ENCODE measurements around the gene PXT1. TPM values are rescaled to one million over a fixed set of nuclear protein-coding genes. Genes with fewer than 3 reads are reported as not detected.
A peak's percentile ranks its signal among the peaks of the same experiment; 100 is the strongest.

The PXT1 gene
- total RNA-seq, 2 donors from 2014 or later, result not detected

DNA sequence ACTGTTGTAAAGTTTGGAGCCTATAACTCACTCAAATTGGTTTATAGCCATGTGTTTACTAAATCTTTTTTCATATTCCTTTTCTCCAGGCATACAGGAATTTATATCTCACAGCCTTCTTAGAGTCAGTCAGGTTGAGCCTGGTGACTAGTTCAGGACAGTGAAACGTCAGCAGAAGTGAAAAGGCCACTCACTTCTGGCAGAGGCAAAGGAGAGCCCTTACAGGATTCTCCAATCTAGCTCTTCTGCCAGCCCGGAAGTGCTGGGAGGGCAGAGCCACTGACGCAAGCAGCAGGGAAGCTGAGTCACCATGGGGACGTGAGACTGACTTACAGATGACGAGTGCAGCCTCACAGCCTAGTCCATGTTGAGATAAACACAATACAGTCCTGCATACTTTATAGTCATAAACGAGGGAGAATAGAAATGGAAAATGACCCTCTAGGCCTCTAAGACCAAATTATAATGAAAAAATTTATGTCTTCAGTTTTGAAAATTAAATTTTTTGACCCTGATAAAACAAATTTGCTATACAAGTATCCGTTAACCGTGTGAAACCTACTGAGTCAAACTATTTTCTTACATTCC is 1.3 kb downstream of the PXT1 start:
- H3K36me3 ChIP-seq (replicated peaks in 1 of 2; ENCODE audit: insufficient read depth in 1 of 2, low read depth in 2 of 2), result no peaks in the 10 kb centered on the region
- H3K27me3 ChIP-seq, result no peaks in the 10 kb centered on the region
- no peak overlapping the region for H3K4me3 ChIP-seq
- 31 to 36% methylated on average over 8 of the region's 8 CpGs for WGBS, 2 donors
- H3K4me1 ChIP-seq, result peaks cover 34% of the 10 kb centered on the region
- peak overlapping the region; percentile 74 to 99 (median 96) for H3K27ac ChIP-seq
- no peaks in the 10 kb centered on the region for H3K9me3 ChIP-seq
- intact Hi-C loops (cut with DNase I), result no loop called here
- peak; percentile 85 for ATAC-seq
- DNase-seq, result peak; percentile 88 to 97 (median 93)
- TF ChIP-seq, protein P1, sequence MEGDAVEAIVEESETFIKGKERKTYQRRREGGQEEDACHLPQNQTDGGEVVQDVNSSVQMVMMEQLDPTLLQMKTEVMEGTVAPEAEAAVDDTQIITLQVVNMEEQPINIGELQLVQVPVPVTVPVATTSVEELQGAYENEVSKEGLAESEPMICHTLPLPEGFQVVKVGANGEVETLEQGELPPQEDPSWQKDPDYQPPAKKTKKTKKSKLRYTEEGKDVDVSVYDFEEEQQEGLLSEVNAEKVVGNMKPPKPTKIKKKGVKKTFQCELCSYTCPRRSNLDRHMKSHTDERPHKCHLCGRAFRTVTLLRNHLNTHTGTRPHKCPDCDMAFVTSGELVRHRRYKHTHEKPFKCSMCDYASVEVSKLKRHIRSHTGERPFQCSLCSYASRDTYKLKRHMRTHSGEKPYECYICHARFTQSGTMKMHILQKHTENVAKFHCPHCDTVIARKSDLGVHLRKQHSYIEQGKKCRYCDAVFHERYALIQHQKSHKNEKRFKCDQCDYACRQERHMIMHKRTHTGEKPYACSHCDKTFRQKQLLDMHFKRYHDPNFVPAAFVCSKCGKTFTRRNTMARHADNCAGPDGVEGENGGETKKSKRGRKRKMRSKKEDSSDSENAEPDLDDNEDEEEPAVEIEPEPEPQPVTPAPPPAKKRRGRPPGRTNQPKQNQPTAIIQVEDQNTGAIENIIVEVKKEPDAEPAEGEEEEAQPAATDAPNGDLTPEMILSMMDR (IDR thresholded peaks at IDR 0.05), result no peak
- peak in 2 of 3 donors; percentile 57 to 61 for TF ChIP-seq POLR2A (IDR thresholded peaks at IDR 0.05)

DNA sequence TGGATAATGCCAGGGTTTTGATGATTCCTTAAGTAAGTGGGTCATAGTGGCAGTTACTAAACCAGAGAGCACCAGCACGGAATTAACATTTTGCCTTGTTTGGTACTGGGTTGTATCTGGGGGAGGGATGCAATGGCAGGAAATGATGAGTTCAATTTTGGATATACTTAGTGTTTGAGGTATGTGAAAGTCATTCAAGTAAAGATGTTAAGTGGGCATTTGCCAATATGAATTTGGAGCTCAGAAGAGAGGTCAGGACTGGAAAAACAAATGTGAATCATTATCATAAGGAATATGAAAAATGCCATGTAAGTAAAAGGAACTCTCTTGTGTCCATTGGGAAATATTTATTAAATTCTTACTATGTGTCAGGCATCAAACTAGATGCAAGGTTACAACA is 6.2 kb downstream of the PXT1 start:
- Histone ChIP-seq H3K27ac (no peak overlapping the region), H3K27me3 (no peaks in the 10 kb centered on the region), H3K4me3 (no peak overlapping the region), H3K4me1 (peaks cover 7% of the 10 kb centered on the region), H3K36me3 (replicated peaks in 1 of 2; ENCODE audit: insufficient read depth in 1 of 2, low read depth in 2 of 2) (no peaks in the 10 kb centered on the region), H3K9me3 (no peaks in the 10 kb centered on the region)
- ATAC-seq, result no peak
- intact Hi-C loops (cut with DNase I), result no loop called here
- DNase-seq, result no peak
- TF ChIP-seq, protein P1 (IDR thresholded peaks at IDR 0.05), result no peak
- no peak for TF ChIP-seq POLR2A (IDR thresholded peaks at IDR 0.05)
- 87 to 92% methylated on average over 1 of the region's 1 CpG for WGBS, 2 donors

- no peaks in the 10 kb centered on the region for H3K27me3 ChIP-seq
- no peaks in the 10 kb centered on the region for H3K36me3 ChIP-seq (replicated peaks in 1 of 2; ENCODE audit: insufficient read depth in 1 of 2, low read depth in 2 of 2)
- TF ChIP-seq, protein P1 (IDR thresholded peaks at IDR 0.05), result no peak
- no peak for TF ChIP-seq POLR2A (IDR thresholded peaks at IDR 0.05)
- no peak overlapping the region for H3K4me3 ChIP-seq
- no peak overlapping the region for H3K27ac ChIP-seq
- no peaks in the 10 kb centered on the region for H3K4me1 ChIP-seq
- intact Hi-C loops (cut with DNase I), result no loop called here
- ATAC-seq (no peak), DNase-seq (no peak)
- WGBS, 2 donors, result 76 to 90% methylated on average over 4 of the region's 4 CpGs
- no peaks in the 10 kb centered on the region for H3K9me3 ChIP-seq
These were observed 10.4 kb downstream of the PXT1 start for GRCh38 chr6:36432151-36432671.

- WGBS, 2 donors, result 59% methylated on average over 4 of the region's 4 CpGs
- intact Hi-C loops (cut with DNase I), result no loop called here
- H3K4me1 ChIP-seq, result no peaks in the 10 kb centered on the region
- no peaks in the 10 kb centered on the region for H3K9me3 ChIP-seq
- H3K36me3 ChIP-seq (replicated peaks in 1 of 2; ENCODE audit: insufficient read depth in 1 of 2, low read depth in 2 of 2), result no peaks in the 10 kb centered on the region
- TF ChIP-seq, protein P1 (IDR thresholded peaks at IDR 0.05), result no peak
- no peak for TF ChIP-seq POLR2A (IDR thresholded peaks at IDR 0.05)
- H3K27me3 ChIP-seq, result no peaks in the 10 kb centered on the region
- no peak overlapping the region for H3K27ac ChIP-seq
- no peak for ATAC-seq
- no peak overlapping the region for H3K4me3 ChIP-seq
- DNase-seq, result no peak
These were observed 11.5 kb downstream of the PXT1 start for GRCh38 chr6:36431197-36431596.

- H3K9me3 ChIP-seq, result no peaks in the 10 kb centered on the region
- H3K27me3 ChIP-seq, result no peaks in the 10 kb centered on the region
- H3K36me3 ChIP-seq (replicated peaks in 1 of 2; ENCODE audit: insufficient read depth in 1 of 2, low read depth in 2 of 2), result no peaks in the 10 kb centered on the region
- H3K4me1 ChIP-seq, result no peaks in the 10 kb centered on the region
- ATAC-seq, result no peak
- DNase-seq, result no peak
- no peak overlapping the region for H3K4me3 ChIP-seq
- intact Hi-C loops (cut with DNase I), result no loop called here
- TF ChIP-seq, protein P1 (IDR thresholded peaks at IDR 0.05), result no peak
- no peak for TF ChIP-seq POLR2A (IDR thresholded peaks at IDR 0.05)
- H3K27ac ChIP-seq, result no peak overlapping the region
- WGBS, 2 donors, result 70 to 85% methylated on average over 2 of the region's 2 CpGs
These were observed 12.3 kb downstream of the PXT1 start for GRCh38 chr6:36430351-36430750.

All from body of pancreas (tissue), 4 donors.